SK-N-SH (cell line): Measurements from ENCODE around the gene MRGPRX4. TPM values are rescaled to one million over a fixed set of nuclear protein-coding genes. Genes with fewer than 3 reads are reported as not detected.

ENCODE experiments used
- CTCF ChIA-PET: fragments of 300-600, 350-600 bp; formaldehyde crosslinking; extraction: SDS; loops from one replicate; lab custom pipeline; 2021; lab: Yijun Ruan, JAX
- POLR2A ChIA-PET: fragments of 350-600 bp; sonication (Branson Sonifier 250); formaldehyde crosslinking; extraction: SDS; loops from one replicate; lab custom pipeline; 2020; ENCODE audit warnings: antibody characterized with exemption, inconsistent platforms; lab: Yijun Ruan, JAX
- DNase-seq: peaks from one replicate; pipeline ENCODE4 v3.0.0; 2012
- H2AFZ ChIP-seq: fragments of 200-600 bp; sonication (generic); 2 replicates; pipeline ENCODE4 v1.8.1; 2016; ENCODE audit warnings: antibody characterized with exemption, mild to moderate bottlenecking, low read depth
- H3F3A ChIP-seq: fragments of 200-600 bp; sonication (generic); replicated peaks from 2 replicates; pipeline ENCODE3; 2016; ENCODE audit warnings: antibody characterized with exemption, mild to moderate bottlenecking; ENCODE audit not compliant: insufficient read depth
- H3K27ac ChIP-seq, 2 experiments: fragments of 200-500 bp in 1 of 2; fragments of 200-600 bp in 1 of 2; sonication (Bioruptor generic) in 1 of 2; sonication (generic), shearing (Covaris generic) in 1 of 2; 2 replicates each; pipeline versions ENCODE4 v1.5.1 to v1.6.1; 2014 to 2016; ENCODE audit warnings: low read depth in 2 of 2, inconsistent platforms in 1 of 2, low read length in 1 of 2, mild to moderate bottlenecking in 1 of 2, mixed read lengths in 1 of 2
- H3K27me3 ChIP-seq: fragments of 200-600 bp; sonication (generic), shearing (Covaris generic); 2 replicates; pipeline ENCODE4 v1.6.1; 2016; ENCODE audit warnings: mixed run types; ENCODE audit not compliant: insufficient read depth
- H3K36me3 ChIP-seq, 2 experiments: fragments of 200-500 bp in 1 of 2; fragments of 200-600 bp in 1 of 2; sonication (Bioruptor generic) in 1 of 2; sonication (generic) in 1 of 2; replicated peaks in 1 of 2; 2 replicates each; pipeline versions ENCODE3 to v1.5.1; 2014 to 2016; ENCODE audit warnings: low read length in 1 of 2, mild to moderate bottlenecking in 1 of 2; ENCODE audit not compliant: insufficient read depth in 2 of 2, control insufficient read depth in 1 of 2
- H3K4me1 ChIP-seq, 2 experiments: fragments of 200-500 bp in 1 of 2; fragments of 200-600 bp in 1 of 2; sonication (Bioruptor generic) in 1 of 2; sonication (generic), shearing (Covaris generic) in 1 of 2; 2 replicates each; pipeline versions ENCODE4 v1.5.1 to v1.6.1; 2014 to 2016; ENCODE audit warnings: low read depth in 1 of 2, low read length in 1 of 2, mixed run types in 1 of 2; ENCODE audit not compliant: insufficient read depth in 2 of 2, control insufficient read depth in 1 of 2
- H3K4me2 ChIP-seq: fragments of 200-600 bp; sonication (generic), shearing (Covaris generic); 2 replicates; pipeline ENCODE4 v1.6.1; 2017; ENCODE audit warnings: mixed run types
- H3K4me3 ChIP-seq, 2 experiments: fragments of 200-500 bp in 1 of 2; fragments of 200-600 bp in 1 of 2; sonication (Bioruptor generic) in 1 of 2; sonication (generic), shearing (Covaris generic) in 1 of 2; 2 replicates each; pipeline versions ENCODE4 v1.5.1 to v1.8.1; 2014 to 2016; ENCODE audit warnings: low read depth in 2 of 2, inconsistent platforms in 1 of 2, low read length in 1 of 2, mild to moderate bottlenecking in 1 of 2, mixed read lengths in 1 of 2, moderate library complexity in 1 of 2
- H3K79me2 ChIP-seq: fragments of 200-600 bp; sonication (generic); 2 replicates; pipeline ENCODE4 v1.8.1; 2017; ENCODE audit warnings: mild to moderate bottlenecking; ENCODE audit not compliant: insufficient read depth
- H3K9ac ChIP-seq: fragments of 200-600 bp; sonication (generic); 2 replicates; pipeline ENCODE4 v1.6.1; 2017; ENCODE audit warnings: mixed run types
- H3K9me2 ChIP-seq: fragments of 200-600 bp; sonication (generic); 2 replicates; pipeline ENCODE4 v1.6.1; 2017; ENCODE audit warnings: mixed run types
- H3K9me3 ChIP-seq: fragments of 200-600 bp; sonication (generic); 2 replicates; pipeline ENCODE4 v1.6.1; 2017; ENCODE audit warnings: mixed run types, mild to moderate bottlenecking, moderate library complexity
- H4K20me1 ChIP-seq: fragments of 200-600 bp; sonication (generic); 2 replicates; pipeline ENCODE4 v1.6.1; 2017; ENCODE audit warnings: mild to moderate bottlenecking, mixed run types; ENCODE audit not compliant: insufficient read depth
- CHD2 ChIP-seq: fragments of 150-350 bp; IDR thresholded peaks from 2 replicates; pipeline ENCODE4 v1.6.1; 2018; ENCODE audit warnings: low read length; ENCODE audit not compliant: partially characterized antibody
- ELF1 ChIP-seq: IDR thresholded peaks from 2 replicates; pipeline ENCODE4 v1.4.0; 2012
- EP300 ChIP-seq, 2 experiments: IDR thresholded peaks; 2 replicates each; pipeline versions ENCODE4 v1.4.0 to v1.6.1; 2012; ENCODE audit warnings: borderline replicate concordance in 1 of 2, low read depth in 1 of 2, low read length in 1 of 2
- FOSL2 ChIP-seq: IDR thresholded peaks from 2 replicates; pipeline ENCODE4 v1.4.0; 2012; ENCODE audit warnings: low read depth, mild to moderate bottlenecking, moderate library complexity, borderline replicate concordance
- FOXJ3 ChIP-seq: sonication (generic); formaldehyde crosslinking; IDR thresholded peaks from 2 replicates; pipeline ENCODE4 v1.5.1; 2020; ENCODE audit warnings: mild to moderate bottlenecking, missing genetic modification reagents
- GABPA ChIP-seq: IDR thresholded peaks from 2 replicates; pipeline ENCODE4 v1.4.0; 2012; ENCODE audit warnings: low read depth, mild to moderate bottlenecking
- GATA2 ChIP-seq: sonication (generic); formaldehyde crosslinking; IDR thresholded peaks from 2 replicates; pipeline ENCODE4 v1.5.0; 2020; ENCODE audit warnings: mild to moderate bottlenecking, missing genetic modification reagents
- NFIC ChIP-seq: IDR thresholded peaks from 2 replicates; pipeline ENCODE4 v1.4.0; 2012; ENCODE audit warnings: borderline replicate concordance
- PBX3 ChIP-seq: IDR thresholded peaks from 2 replicates; pipeline ENCODE4; 2012
- POLR2AphosphoS5 ChIP-seq: IDR thresholded peaks from 2 replicates; pipeline ENCODE4 v1.6.1; 2012; ENCODE audit warnings: low read depth, low read length
- RAD21 ChIP-seq: IDR thresholded peaks from 2 replicates; pipeline ENCODE4 v1.6.1; 2012; ENCODE audit warnings: mild to moderate bottlenecking, low read length
- SIN3A ChIP-seq: IDR thresholded peaks from 2 replicates; pipeline ENCODE4 v1.6.1; 2012; ENCODE audit warnings: low read depth, mild to moderate bottlenecking, low read length, moderate library complexity, borderline replicate concordance
- SMC3 ChIP-seq: IDR thresholded peaks from 2 replicates; pipeline ENCODE4 v1.6.1; 2012; ENCODE audit warnings: low read depth, low read length, improper control_type of control experiment
- TAF1 ChIP-seq: IDR thresholded peaks from 2 replicates; pipeline ENCODE4 v1.6.1; 2012; ENCODE audit warnings: low read depth, mild to moderate bottlenecking, low read length, moderate library complexity, borderline replicate concordance
- TEAD4 ChIP-seq: IDR thresholded peaks from 2 replicates; pipeline ENCODE4 v1.4.0; 2012; ENCODE audit warnings: mild to moderate bottlenecking, borderline replicate concordance; ENCODE audit not compliant: insufficient read depth
- USF1 ChIP-seq: IDR thresholded peaks from 2 replicates; pipeline ENCODE4 v1.4.0; 2012; ENCODE audit warnings: low read depth, borderline replicate concordance
- YY1 ChIP-seq: IDR thresholded peaks from 2 replicates; pipeline ENCODE4 v1.4.0; 2012; ENCODE audit warnings: low read depth, mild to moderate bottlenecking
- WGBS: methylation state at CpG from one replicate; pipeline ENCODE4 v1.1.6; 2017; ENCODE audit warnings: low lambda C conversion rate; 5-methylcytosine and 5-hydroxymethylcytosine counted together
- polyA plus RNA-seq, 3 experiments: library from polyadenylated mRNA; depleted of rRNA; stranded (reverse); fragments of >200 nt; gene quantifications; 2 replicates each; pipeline ENCODE4 v1.2.3, GENCODE V29; 2012

The MRGPRX4 gene
- polyA plus RNA-seq, 1 of the 3 experiments (the other 2 are of a cell fraction), result not detected

- CTCF ChIA-PET, result interaction anchor here (1.3 to 2.1 kb wide), 3 partner anchors 32 to 106 kb away, joined by 3 to 6 read pairs (median 3); partner anchors contain the start of gene MRGPRX4
- 0% methylated on average over 2 of the region's 5 CpGs for WGBS
- TF ChIP-seq FOSL2 (no peak), NFIC (no peak), USF1 (no peak), GABPA (no peak), CHD2 (no peak), TEAD4 (no peak), FOXJ3 (CRISPR knock-in tag) (no peak), ELF1 (no peak), GATA2 (CRISPR knock-in tag) (no peak), TAF1 (no peak), RAD21 (no peak)
Measured at GRCh38 chr11:18221274-18221876, 48.7 kb downstream of the MRGPRX4 start.

GRCh38 chr11:18222814-18223421 is 50.3 kb downstream of the MRGPRX4 start:
- no peak overlapping the region for H3K27ac ChIP-seq
- no peaks in the 10 kb centered on the region for H3F3A ChIP-seq
- CTCF ChIA-PET, result interaction anchor here (1.1 to 2.1 kb wide), 3 partner anchors 33 to 542 kb away, joined by 3 to 6 read pairs (median 3); no protein-coding TSS in a partner anchor
- H4K20me1 ChIP-seq, result no peaks in the 10 kb centered on the region
- no peak overlapping the region for H3K4me2 ChIP-seq
- no peak overlapping the region for H2AFZ ChIP-seq
- POLR2A ChIA-PET, result no interaction called here
- 52% methylated on average over 3 of the region's 3 CpGs for WGBS
- no peak overlapping the region for H3K9ac ChIP-seq
- no peaks in the 10 kb centered on the region for H3K4me1 ChIP-seq
- no peaks in the 10 kb centered on the region for H3K36me3 ChIP-seq
- no peaks in the 10 kb centered on the region for H3K27me3 ChIP-seq
- H3K9me2 ChIP-seq, result no peaks in the 10 kb centered on the region
- TF ChIP-seq POLR2AphosphoS5, result no peak
- TF ChIP-seq GATA2 (CRISPR knock-in tag), result no peak
- TF ChIP-seq YY1, result no peak
- TF ChIP-seq USF1, result no peak
- TF ChIP-seq PBX3, result no peak
- no peak for TF ChIP-seq EP300 (IDR thresholded peaks at IDR 0.05; ENCODE audit: borderline replicate concordance in 1 of 2, low read depth in 1 of 2, low read length in 1 of 2)
- TF ChIP-seq SIN3A, result no peak
- no peak for TF ChIP-seq SMC3
- TF ChIP-seq RAD21, result no peak
- TF ChIP-seq NFIC, result no peak
- DNase-seq, result no peak
- no peaks in the 10 kb centered on the region for H3K79me2 ChIP-seq
- no peak overlapping the region for H3K4me3 ChIP-seq
- H3K9me3 ChIP-seq, result no peaks in the 10 kb centered on the region

More at GRCh38 chr11:18221274-18221876, 48.7 kb downstream of the MRGPRX4 start:
- no peak for DNase-seq
- H3K4me2 ChIP-seq, result no peak overlapping the region
- no peaks in the 10 kb centered on the region for H3K9me2 ChIP-seq
- H3K9ac ChIP-seq, result no peak overlapping the region
- H3K36me3 ChIP-seq, result no peaks in the 10 kb centered on the region
- no peaks in the 10 kb centered on the region for H3F3A ChIP-seq
- H3K9me3 ChIP-seq, result no peaks in the 10 kb centered on the region
- no peak overlapping the region for H3K27ac ChIP-seq
- no peaks in the 10 kb centered on the region for H3K27me3 ChIP-seq
- no peak overlapping the region for H3K4me3 ChIP-seq
- H2AFZ ChIP-seq, result no peak overlapping the region
- POLR2A ChIA-PET, result no interaction called here
- H3K79me2 ChIP-seq, result no peaks in the 10 kb centered on the region
- H3K4me1 ChIP-seq, result no peaks in the 10 kb centered on the region
- no peaks in the 10 kb centered on the region for H4K20me1 ChIP-seq
